Right hindlimb (tissue), 1 donor: ENCODE results near the gene GP1BB.
A peak's percentile ranks its signal among the peaks of the same experiment; 100 is the strongest.

Experiments
- DNase-seq: peaks from one replicate; pipeline ENCODE4 v3.0.0-alpha.2; 2018

GP1BB gene

GRCh38 chr22:19767427-19768341 lies 44.3 kb downstream of the GP1BB start:
- DNase-seq, result no peak

- DNase-seq, result peak; percentile 11
Measured at GRCh38 chr22:19769393-19769715, 46.0 kb downstream of the GP1BB start.

- peak; percentile 11 for DNase-seq
Measured at GRCh38 chr22:19770349-19771220, 47.2 kb downstream of the GP1BB start.

GRCh38 chr22:19772422-19772672 lies 49.0 kb downstream of the GP1BB start:
- DNase-seq, result no peak

GRCh38 chr22:19772673-19773469 lies 49.5 kb downstream of the GP1BB start:
- no peak for DNase-seq

GRCh38 chr22:19773470-19774040 lies 50.2 kb downstream of the GP1BB start:
- no peak for DNase-seq
